ENCODE data around the gene KMO.

The KMO gene

GRCh38 chr1:241598249-241598648, 66.1 kb downstream of the KMO start:
- no peak for DNase-seq

- peak; percentile 30 for DNase-seq
These were observed 68.3 kb downstream of the KMO start for GRCh38 chr1:241600496-241600901.

GRCh38 chr1:241603731-241604245, 71.6 kb downstream of the KMO start:
- DNase-seq = peak; percentile 27

- DNase-seq = no peak
These were observed 73.1 kb downstream of the KMO start for GRCh38 chr1:241605146-241605805.

- DNase-seq = no peak
These were observed 74.4 kb downstream of the KMO start for GRCh38 chr1:241606544-241606943.

GRCh38 chr1:241607497-241607896, 75.3 kb downstream of the KMO start:
- no peak for DNase-seq

GRCh38 chr1:241608379-241609033, 76.3 kb downstream of the KMO start:
- peak; percentile 76 for DNase-seq

- peak; percentile 24 for DNase-seq
These were observed 78.1 kb downstream of the KMO start for GRCh38 chr1:241610056-241610815.

GRCh38 chr1:241611063-241611462, 78.9 kb downstream of the KMO start:
- peak; percentile 75 for DNase-seq

- DNase-seq = no peak
These were observed 79.6 kb downstream of the KMO start for GRCh38 chr1:241611736-241612135.

GRCh38 chr1:241612533-241613477, 80.6 kb downstream of the KMO start:
- DNase-seq = peak; percentile 86

- DNase-seq = no peak
These were observed 82.0 kb downstream of the KMO start for GRCh38 chr1:241614144-241614543.

- no peak for DNase-seq
These were observed 82.4 kb downstream of the KMO start for GRCh38 chr1:241614572-241614971.

GRCh38 chr1:241615043-241615974, 83.1 kb downstream of the KMO start:
- DNase-seq = no peak

GRCh38 chr1:241617426-241617825, 85.2 kb downstream of the KMO start:
- DNase-seq = no peak

GRCh38 chr1:241622669-241623068, 90.5 kb downstream of the KMO start:
- DNase-seq = no peak

- no peak for DNase-seq
These were observed 92.8 kb downstream of the KMO start for GRCh38 chr1:241624935-241625334.

GRCh38 chr1:241627453-241628259, 95.5 kb downstream of the KMO start:
- peak; percentile 75 for DNase-seq

- no peak for DNase-seq
These were observed 97.8 kb downstream of the KMO start for GRCh38 chr1:241630005-241630404.

GRCh38 chr1:241630476-241630875, 98.3 kb downstream of the KMO start:
- no peak for DNase-seq

- DNase-seq = no peak
These were observed 98.7 kb downstream of the KMO start for GRCh38 chr1:241630899-241631298.

Measured in HCEC 1CT (cell line).